H9 (cell line): Measurements from ENCODE around the gene TNIP2. TPM values are rescaled to one million over a fixed set of nuclear protein-coding genes. Genes with fewer than 3 reads are reported as not detected.

ENCODE experiments used
- DNase-seq: peaks from one replicate; pipeline ENCODE4 v3.0.0-alpha.2; 2017
- H2AFZ ChIP-seq: one replicate; pipeline ENCODE4 v1.6.1; 2013; ENCODE audit warnings: mild to moderate bottlenecking, low read length, control low read depth, moderate library complexity
- H2AK5ac ChIP-seq: 2 replicates; pipeline ENCODE4 v1.6.1; 2013; ENCODE audit warnings: low read length, control low read depth, mixed read lengths; ENCODE audit not compliant: insufficient read length
- H2BK120ac ChIP-seq: one replicate; pipeline ENCODE4 v1.6.1; 2013; ENCODE audit warnings: low read depth, mild to moderate bottlenecking, low read length, control low read depth, inconsistent platforms; ENCODE audit not compliant: poor library complexity, severe bottlenecking
- H2BK12ac ChIP-seq: 2 replicates; pipeline ENCODE4 v1.6.1; 2013; ENCODE audit warnings: low read length, control low read depth, mixed read lengths, low read depth; ENCODE audit not compliant: insufficient read length
- H2BK15ac ChIP-seq: 2 replicates; pipeline ENCODE4 v1.6.1; 2013; ENCODE audit warnings: low read depth, low read length, control low read depth
- H2BK20ac ChIP-seq: one replicate; pipeline ENCODE4 v1.6.1; 2013; ENCODE audit warnings: low read depth, mild to moderate bottlenecking, low read length, control low read depth, inconsistent platforms; ENCODE audit not compliant: poor library complexity, severe bottlenecking
- H2BK5ac ChIP-seq: 2 replicates; pipeline ENCODE4 v1.6.1; 2013; ENCODE audit warnings: low read length, control low read depth, mixed read lengths; ENCODE audit not compliant: insufficient read length
- H3K14ac ChIP-seq: 2 replicates; pipeline ENCODE4 v1.6.1; 2013; ENCODE audit warnings: low read length, control low read depth; ENCODE audit not compliant: insufficient read depth
- H3K18ac ChIP-seq: 2 replicates; pipeline ENCODE4 v1.6.1; 2013; ENCODE audit warnings: low read depth, mild to moderate bottlenecking, mixed read lengths, low read length, control low read depth; ENCODE audit not compliant: insufficient read length
- H3K23ac ChIP-seq: 2 replicates; pipeline ENCODE4 v1.6.1; 2013; ENCODE audit warnings: low read length, control low read depth, mixed read lengths, low read depth; ENCODE audit not compliant: insufficient read length
- H3K23me2 ChIP-seq: 2 replicates; pipeline ENCODE4 v1.6.1; 2013; ENCODE audit warnings: low read depth, mild to moderate bottlenecking, mixed read lengths, low read length, control low read depth; ENCODE audit not compliant: insufficient read length, poor library complexity, severe bottlenecking
- H3K27ac ChIP-seq: 2 replicates; pipeline ENCODE4 v1.5.1; 2013; ENCODE audit warnings: low read length, control low read depth, mixed read lengths, low read depth; ENCODE audit not compliant: insufficient read length
- H3K27me3 ChIP-seq: 2 replicates; pipeline ENCODE4 v1.6.1; 2013; ENCODE audit warnings: low read length, control low read depth, inconsistent platforms; ENCODE audit not compliant: insufficient read depth
- H3K4ac ChIP-seq: 2 replicates; pipeline ENCODE4 v1.6.1; 2013; ENCODE audit warnings: low read depth, mild to moderate bottlenecking, control low read depth, inconsistent platforms, low read length, moderate library complexity
- H3K4me1 ChIP-seq: 2 replicates; pipeline ENCODE4 v1.6.1; 2013; ENCODE audit warnings: low read length, control low read depth, inconsistent platforms; ENCODE audit not compliant: insufficient read depth
- H3K4me2 ChIP-seq: 2 replicates; pipeline ENCODE4 v1.6.1; 2013; ENCODE audit warnings: low read length, control low read depth, mixed read lengths; ENCODE audit not compliant: insufficient read length, insufficient read depth
- H3K56ac ChIP-seq: 2 replicates; pipeline ENCODE4 v1.6.1; 2013; ENCODE audit warnings: low read depth, mild to moderate bottlenecking, mixed read lengths, low read length, control low read depth; ENCODE audit not compliant: insufficient read length
- H3K79me1 ChIP-seq: 2 replicates; pipeline ENCODE4 v1.6.1; 2013; ENCODE audit warnings: low read depth, mild to moderate bottlenecking, moderate library complexity, low read length, control low read depth, inconsistent platforms; ENCODE audit not compliant: insufficient read depth, poor library complexity, severe bottlenecking
- H3K79me2 ChIP-seq: 2 replicates; pipeline ENCODE4 v1.6.1; 2013; ENCODE audit warnings: low read length, control low read depth, inconsistent platforms; ENCODE audit not compliant: insufficient read depth
- H3K9ac ChIP-seq: 2 replicates; pipeline ENCODE4 v1.6.1; 2013; ENCODE audit warnings: low read length, control low read depth, mixed read lengths; ENCODE audit not compliant: insufficient read length; ENCODE audit errors: extremely low read depth
- H3K9me3 ChIP-seq: one replicate; pipeline ENCODE4 v1.6.1; 2013; ENCODE audit warnings: low read depth, low read length, inconsistent platforms; ENCODE audit not compliant: control insufficient read depth
- H3T11ph ChIP-seq: one replicate; pipeline ENCODE4 v1.6.1; 2013; ENCODE audit warnings: mild to moderate bottlenecking, low read length, control low read depth, inconsistent platforms
- H4K20me1 ChIP-seq: one replicate; pipeline ENCODE4 v1.6.1; 2013; ENCODE audit not compliant: control insufficient read depth, insufficient read length, insufficient read depth
- H4K5ac ChIP-seq: 2 replicates; pipeline ENCODE4 v1.6.1; 2013; ENCODE audit warnings: low read depth, mild to moderate bottlenecking, mixed read lengths, low read length, control low read depth; ENCODE audit not compliant: insufficient read length
- H4K8ac ChIP-seq: replicated peaks from 2 replicates; pipeline ENCODE4 v1.6.1; 2013; ENCODE audit warnings: low read length, control low read depth, mixed read lengths, low read depth; ENCODE audit not compliant: insufficient read length
- H4K91ac ChIP-seq: 2 replicates; pipeline ENCODE4 v1.6.1; 2013; ENCODE audit warnings: low read depth, mild to moderate bottlenecking, moderate library complexity, mixed read lengths, low read length, control low read depth; ENCODE audit not compliant: insufficient read length
- H3K27ac Mint-ChIP-seq, 3 experiments: 2 replicates in 2 of 3; 3 replicates in 1 of 3; pipeline ENCODE4 v1.8.0; 2020 to 2021; ENCODE audit warnings: mixed read lengths in 3 of 3, mild to moderate bottlenecking in 1 of 3, moderate library complexity in 1 of 3
- H3K27me3 Mint-ChIP-seq: 2 replicates; pipeline ENCODE4 v1.8.0; 2021; ENCODE audit warnings: low read depth, mild to moderate bottlenecking, moderate library complexity, mixed read lengths
- H3K36me3 Mint-ChIP-seq, 3 experiments: 2 replicates in 2 of 3; 3 replicates in 1 of 3; pipeline ENCODE4 v1.8.0; 2020 to 2021; ENCODE audit warnings: low read depth in 3 of 3, mixed read lengths in 3 of 3; ENCODE audit not compliant: insufficient read depth in 1 of 3
- H3K4me1 Mint-ChIP-seq, 2 experiments: 2 replicates each; pipeline ENCODE4 v1.8.0; 2020; ENCODE audit warnings: mixed read lengths in 2 of 2
- H3K4me3 Mint-ChIP-seq, 2 experiments: 2 replicates in 1 of 2; 3 replicates in 1 of 2; pipeline ENCODE4 v1.8.0; 2020 to 2021; ENCODE audit warnings: mild to moderate bottlenecking in 2 of 2, mixed read lengths in 2 of 2, moderate library complexity in 1 of 2
- H3K9me3 Mint-ChIP-seq, 2 experiments: 2 replicates in 1 of 2; 3 replicates in 1 of 2; pipeline ENCODE4 v1.8.0; 2020; ENCODE audit warnings: mild to moderate bottlenecking in 2 of 2, mixed read lengths in 2 of 2, moderate library complexity in 1 of 2
- WGBS: extraction: QIAGEN DNeasy Blood & Tissue Kit; methylation state at CpG from one replicate; pipeline ENCODE4 v1.1.7; 2013; ENCODE audit warnings: missing lambda C conversion rate, low lambda C conversion rate, mixed read lengths; ENCODE audit not compliant: insufficient read length; ENCODE audit errors: extremely low coverage; 5-methylcytosine and 5-hydroxymethylcytosine counted together
- total RNA-seq: library from RNA; stranded (reverse); gene quantifications from 2 replicates; pipeline ENCODE4 v1.2.1, GENCODE V29; 2021
- TF ChIP-seq, protein P1 (sequence below): fragments of 200-600 bp; sonication (generic); conservative IDR thresholded peaks from 3 replicates; pipeline ENCODE4 v1.8.0; 2021; ENCODE audit warnings: antibody characterized with exemption, mild to moderate bottlenecking

The TNIP2 gene
- total RNA-seq, 1 experiment from 2014 or later = 44.7 TPM

DNA sequence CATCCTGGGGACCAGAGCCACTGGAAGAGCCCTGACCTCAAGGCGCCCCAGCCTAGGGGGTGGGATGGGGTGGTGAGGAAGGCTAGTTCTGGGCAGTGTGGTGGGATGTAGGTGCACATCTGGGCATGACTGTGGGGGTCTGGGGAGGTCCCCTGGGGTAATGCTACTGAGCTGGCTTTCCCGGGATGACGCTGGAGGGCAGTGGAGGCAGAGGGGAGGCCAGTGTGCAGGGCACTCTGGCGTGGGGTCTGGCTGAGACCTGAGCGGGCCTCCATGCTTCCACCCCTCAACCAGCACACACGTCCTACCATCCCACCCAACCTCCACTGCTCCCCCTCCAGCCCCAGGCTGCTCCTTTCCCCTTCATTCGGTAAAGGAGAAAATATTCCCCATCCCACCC, 32.0 kb upstream of the TNIP2 start:
- H3K56ac ChIP-seq = no peak overlapping the region
- H2BK12ac ChIP-seq = no peak overlapping the region
- no peak overlapping the region for H3T11ph ChIP-seq
- H3K79me1 ChIP-seq = no peaks in the 10 kb centered on the region
- peak overlapping the region; percentile 74 for H4K91ac ChIP-seq
- no peak overlapping the region for H2AFZ ChIP-seq
- peaks cover 20% of the 10 kb centered on the region for H3K27me3 Mint-ChIP-seq
- DNase-seq = no peak
- no peak overlapping the region for H2BK20ac ChIP-seq
- TF ChIP-seq, protein P1, sequence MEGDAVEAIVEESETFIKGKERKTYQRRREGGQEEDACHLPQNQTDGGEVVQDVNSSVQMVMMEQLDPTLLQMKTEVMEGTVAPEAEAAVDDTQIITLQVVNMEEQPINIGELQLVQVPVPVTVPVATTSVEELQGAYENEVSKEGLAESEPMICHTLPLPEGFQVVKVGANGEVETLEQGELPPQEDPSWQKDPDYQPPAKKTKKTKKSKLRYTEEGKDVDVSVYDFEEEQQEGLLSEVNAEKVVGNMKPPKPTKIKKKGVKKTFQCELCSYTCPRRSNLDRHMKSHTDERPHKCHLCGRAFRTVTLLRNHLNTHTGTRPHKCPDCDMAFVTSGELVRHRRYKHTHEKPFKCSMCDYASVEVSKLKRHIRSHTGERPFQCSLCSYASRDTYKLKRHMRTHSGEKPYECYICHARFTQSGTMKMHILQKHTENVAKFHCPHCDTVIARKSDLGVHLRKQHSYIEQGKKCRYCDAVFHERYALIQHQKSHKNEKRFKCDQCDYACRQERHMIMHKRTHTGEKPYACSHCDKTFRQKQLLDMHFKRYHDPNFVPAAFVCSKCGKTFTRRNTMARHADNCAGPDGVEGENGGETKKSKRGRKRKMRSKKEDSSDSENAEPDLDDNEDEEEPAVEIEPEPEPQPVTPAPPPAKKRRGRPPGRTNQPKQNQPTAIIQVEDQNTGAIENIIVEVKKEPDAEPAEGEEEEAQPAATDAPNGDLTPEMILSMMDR = no peak
- no peaks in the 10 kb centered on the region for H3K9me3 ChIP-seq
- H3K14ac ChIP-seq = peak overlapping the region; percentile 8; the same call in 1 of the 2 replicates
- H3K4ac ChIP-seq = no peak overlapping the region
- H2AK5ac ChIP-seq = no peak overlapping the region
- peaks cover 0 to 12% (median 0%) of the 10 kb centered on the region in 3 experiments; a peak in 2 of 7 replicates for H3K36me3 Mint-ChIP-seq
- H4K5ac ChIP-seq = no peak overlapping the region
- no peaks in the 10 kb centered on the region for H3K27me3 ChIP-seq
- H3K4me1 ChIP-seq = no peaks in the 10 kb centered on the region
- H3K9ac ChIP-seq = no peak overlapping the region
- H4K8ac ChIP-seq = no peak overlapping the region
- H3K9me3 Mint-ChIP-seq = peaks cover 2 to 7% of the 10 kb centered on the region in 2 experiments; a peak in 2 of 5 replicates
- H3K23ac ChIP-seq = no peak overlapping the region
- H3K4me2 ChIP-seq = no peak overlapping the region
- WGBS = no CpG with 5 or more reads among the region's 7 CpGs
- no peaks in the 10 kb centered on the region for H3K79me2 ChIP-seq
- H2BK120ac ChIP-seq = no peak overlapping the region
- no peak overlapping the region for H3K27ac ChIP-seq
- H3K4me3 Mint-ChIP-seq = no peak overlapping the region
- peaks cover 24% of the 10 kb centered on the region in 2 experiments for H3K4me1 Mint-ChIP-seq
- H3K27ac Mint-ChIP-seq = no peak overlapping the region
- no peaks in the 10 kb centered on the region for H4K20me1 ChIP-seq
- no peak overlapping the region; the same call in 1 of the 2 replicates for H2BK15ac ChIP-seq
- H3K23me2 ChIP-seq = no peaks in the 10 kb centered on the region
- H2BK5ac ChIP-seq = no peak overlapping the region
- no peak overlapping the region for H3K18ac ChIP-seq
